Right lobe of liver (tissue), 4 donors: ENCODE data around the gene MID2.

Experiments used
- POLR2A ChIP-seq: fragments of 450-650 bp; IDR thresholded peaks from one replicate; pipeline ENCODE4 v1.6.1; 2017; ENCODE audit warnings: antibody characterized with exemption, mild to moderate bottlenecking
- TF ChIP-seq, protein P1 (sequence below), 4 donors: fragments of 200-600 bp in 3 of 4; fragments of 450-650 bp in 1 of 4; IDR thresholded peaks; one replicate each; pipeline versions ENCODE4 v1.5.1 to v1.8.0; 2016 to 2022; ENCODE audit warnings: antibody characterized with exemption in 4 of 4, mild to moderate bottlenecking in 2 of 4
- donor health status: DM: no; HTN: no; CAD: no.
- donor health status: DM: no; HTN: no; CAD: no.
- donor health status: DM: no; HTN: yes; CAD: no.

DNA sequence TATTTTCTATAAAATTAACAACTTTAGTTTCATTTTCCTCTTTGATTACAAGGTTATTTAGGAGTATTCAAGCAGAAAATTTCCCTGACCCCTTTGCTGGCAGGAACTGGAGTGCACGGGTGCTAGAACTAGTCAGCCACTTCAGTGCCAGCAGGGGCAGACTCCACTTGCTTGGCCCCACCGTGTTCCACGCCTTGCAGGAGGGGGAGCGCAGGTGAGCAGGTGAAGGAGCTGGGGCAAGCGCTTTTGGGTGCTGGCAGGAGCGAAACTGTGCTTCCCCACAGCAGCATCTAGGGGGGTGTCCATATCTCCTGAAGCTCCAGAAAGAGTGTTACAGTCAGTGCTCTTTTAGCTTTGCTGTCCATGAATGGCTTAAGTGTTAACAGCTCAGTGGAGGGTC is 45.5 kb downstream of the MID2 start:
- TF ChIP-seq, protein P1, sequence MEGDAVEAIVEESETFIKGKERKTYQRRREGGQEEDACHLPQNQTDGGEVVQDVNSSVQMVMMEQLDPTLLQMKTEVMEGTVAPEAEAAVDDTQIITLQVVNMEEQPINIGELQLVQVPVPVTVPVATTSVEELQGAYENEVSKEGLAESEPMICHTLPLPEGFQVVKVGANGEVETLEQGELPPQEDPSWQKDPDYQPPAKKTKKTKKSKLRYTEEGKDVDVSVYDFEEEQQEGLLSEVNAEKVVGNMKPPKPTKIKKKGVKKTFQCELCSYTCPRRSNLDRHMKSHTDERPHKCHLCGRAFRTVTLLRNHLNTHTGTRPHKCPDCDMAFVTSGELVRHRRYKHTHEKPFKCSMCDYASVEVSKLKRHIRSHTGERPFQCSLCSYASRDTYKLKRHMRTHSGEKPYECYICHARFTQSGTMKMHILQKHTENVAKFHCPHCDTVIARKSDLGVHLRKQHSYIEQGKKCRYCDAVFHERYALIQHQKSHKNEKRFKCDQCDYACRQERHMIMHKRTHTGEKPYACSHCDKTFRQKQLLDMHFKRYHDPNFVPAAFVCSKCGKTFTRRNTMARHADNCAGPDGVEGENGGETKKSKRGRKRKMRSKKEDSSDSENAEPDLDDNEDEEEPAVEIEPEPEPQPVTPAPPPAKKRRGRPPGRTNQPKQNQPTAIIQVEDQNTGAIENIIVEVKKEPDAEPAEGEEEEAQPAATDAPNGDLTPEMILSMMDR (IDR thresholded peaks at IDR 0.05), result no peak
- TF ChIP-seq POLR2A, result no peak
